ENCODE measurements around the gene CD2AP.
"Not testable (repeated sequence)": the region's sequence is repeated elsewhere in the genome, so short reads cannot be mapped to it uniquely, and the experiment has no call there.

The CD2AP gene

GRCh38 chr6:47478233-47479139, 897 bp downstream of the CD2AP start:
- Mint-ChIP-seq H3K9me3 (no peaks in the 10 kb centered on the region), H3K4me3 (peak overlapping the region; percentile 98 to 99), H3K27ac (peak overlapping the region; percentile 97), H3K4me1 (peaks cover 15 to 44% of the 10 kb centered on the region in 2 donors), H3K27me3 (no peaks in the 10 kb centered on the region), H3K36me3 (peaks cover 1 to 4% of the 10 kb centered on the region in 2 donors)
- no peak for DNase-seq
- ATAC-seq (replicated peaks), result peak; percentile 54

DNA sequence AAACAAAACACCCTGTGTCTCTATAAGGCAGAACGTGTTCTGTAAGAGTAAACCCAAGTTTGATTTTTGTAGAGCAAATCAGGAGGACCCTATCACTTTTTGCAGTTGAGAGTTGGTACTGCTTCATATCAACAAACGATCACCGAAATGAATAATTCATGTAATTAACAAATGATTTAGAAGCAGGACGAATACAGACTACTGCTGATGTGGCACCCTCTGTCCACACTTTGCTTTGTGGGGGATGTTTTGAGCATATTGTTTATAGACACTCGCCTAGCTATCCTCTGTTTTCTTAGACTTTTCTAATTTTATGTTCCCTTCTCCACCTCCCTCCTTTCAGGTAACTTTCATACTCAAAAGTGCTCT, 1.5 kb downstream of the CD2AP start:
- DNase-seq, result no peak
- H3K4me3 Mint-ChIP-seq, result peak overlapping the region; percentile 98 to 99
- H3K9me3 Mint-ChIP-seq, result no peaks in the 10 kb centered on the region
- H3K27ac Mint-ChIP-seq, result no peak overlapping the region
- ATAC-seq (replicated peaks), result no peak
- H3K4me1 Mint-ChIP-seq, result peaks cover 20 to 50% of the 10 kb centered on the region in 2 donors
- H3K27me3 Mint-ChIP-seq, result no peaks in the 10 kb centered on the region
- H3K36me3 Mint-ChIP-seq, result peaks cover 1 to 4% of the 10 kb centered on the region in 2 donors

GRCh38 chr6:47479874-47480273, 2.3 kb downstream of the CD2AP start:
- peaks cover 22 to 55% of the 10 kb centered on the region in 2 donors for H3K4me1 Mint-ChIP-seq
- H3K27ac Mint-ChIP-seq, result no peak overlapping the region
- peaks cover 1 to 4% of the 10 kb centered on the region in 2 donors for H3K36me3 Mint-ChIP-seq
- no peaks in the 10 kb centered on the region for H3K27me3 Mint-ChIP-seq
- peak overlapping the region in 1 of 2 donors; percentile 61 for H3K4me3 Mint-ChIP-seq
- no peaks in the 10 kb centered on the region for H3K9me3 Mint-ChIP-seq
- no peak for ATAC-seq (replicated peaks)
- DNase-seq, result no peak

DNA sequence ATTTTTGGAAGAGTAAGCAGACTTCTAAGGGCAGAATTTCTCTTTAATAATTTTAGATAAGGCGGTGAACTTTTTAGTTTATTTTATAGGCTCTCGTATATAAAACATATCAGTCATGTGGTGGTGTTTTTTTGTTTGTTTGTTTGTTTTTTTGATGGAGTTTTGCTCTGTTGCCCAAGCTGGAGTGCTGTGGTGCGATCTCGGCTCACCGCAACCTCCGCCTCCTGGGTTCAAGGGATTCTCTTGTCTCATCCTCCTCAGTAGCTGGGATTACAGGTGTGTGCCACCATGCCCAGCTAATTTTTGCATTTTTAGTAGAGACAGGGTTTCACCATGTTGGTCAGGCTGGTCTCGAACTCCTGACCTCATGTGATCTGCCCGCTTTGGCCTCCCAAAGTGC, 3.6 kb downstream of the CD2AP start:
- not testable (repeated sequence) for H3K27ac Mint-ChIP-seq; H3K4me3 Mint-ChIP-seq; H3K9me3 Mint-ChIP-seq; ATAC-seq (replicated peaks); H3K27me3 Mint-ChIP-seq; DNase-seq; H3K36me3 Mint-ChIP-seq
- H3K4me1 Mint-ChIP-seq, result peaks cover 23 to 58% of the 10 kb centered on the region in 2 donors

- Mint-ChIP-seq H3K9me3 (no peaks in the 10 kb centered on the region), H3K27ac (no peak overlapping the region), H3K27me3 (no peaks in the 10 kb centered on the region), H3K4me1 (peaks cover 24 to 58% of the 10 kb centered on the region in 2 donors), H3K36me3 (peaks cover 1 to 4% of the 10 kb centered on the region in 2 donors), H3K4me3 (no peak overlapping the region)
- DNase-seq (no peak), ATAC-seq (replicated peaks) (no peak)
Measured at GRCh38 chr6:47481806-47482205, 4.2 kb downstream of the CD2AP start.

GRCh38 chr6:47483516-47483852, 5.9 kb downstream of the CD2AP start:
- Mint-ChIP-seq H3K4me3 (no peak overlapping the region), H3K27ac (no peak overlapping the region), H3K27me3 (no peaks in the 10 kb centered on the region), H3K9me3 (no peaks in the 10 kb centered on the region), H3K36me3 (peaks cover 0 to under 1% of the 10 kb centered on the region in 2 donors), H3K4me1 (peaks cover 26 to 59% of the 10 kb centered on the region in 2 donors)
- ATAC-seq (replicated peaks), result no peak
- DNase-seq, result no peak

DNA sequence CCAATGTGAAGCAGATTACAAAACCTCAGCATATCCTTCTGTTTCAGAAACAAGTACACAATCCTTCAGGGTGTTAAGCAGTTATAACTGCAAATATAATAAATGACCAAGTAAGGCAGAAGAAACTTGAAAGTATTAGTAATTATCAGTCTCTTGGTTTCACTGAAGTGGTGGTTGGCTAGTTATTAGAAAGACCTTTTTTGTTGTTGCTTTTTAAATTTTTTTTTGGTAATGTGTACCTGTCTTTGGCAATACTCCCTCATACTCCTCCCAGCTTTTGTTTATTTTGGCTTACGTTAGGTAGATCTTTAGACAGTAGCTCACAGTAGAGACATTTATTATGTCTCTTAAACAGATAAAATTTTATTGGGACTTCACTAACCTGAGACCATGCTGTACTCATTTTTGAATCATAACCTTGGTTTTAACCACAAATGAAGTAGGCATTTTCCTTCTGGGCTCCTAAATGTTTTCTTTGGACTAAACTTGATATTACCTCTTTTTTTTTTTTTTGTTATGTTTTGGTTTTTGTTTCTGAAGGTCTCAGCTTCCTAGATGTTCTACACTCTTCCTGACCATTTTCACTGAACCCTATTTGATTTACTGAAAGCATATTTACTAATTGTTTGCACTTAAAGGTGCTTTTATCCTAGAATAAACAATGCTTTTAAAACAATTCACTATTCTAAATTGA, 6.4 kb downstream of the CD2AP start:
- Mint-ChIP-seq H3K9me3 (no peaks in the 10 kb centered on the region), H3K27ac (no peak overlapping the region), H3K36me3 (no peaks in the 10 kb centered on the region), H3K4me1 (peaks cover 26 to 59% of the 10 kb centered on the region in 2 donors), H3K27me3 (no peaks in the 10 kb centered on the region), H3K4me3 (no peak overlapping the region)
- no peak for DNase-seq
- no peak for ATAC-seq (replicated peaks)

DNA sequence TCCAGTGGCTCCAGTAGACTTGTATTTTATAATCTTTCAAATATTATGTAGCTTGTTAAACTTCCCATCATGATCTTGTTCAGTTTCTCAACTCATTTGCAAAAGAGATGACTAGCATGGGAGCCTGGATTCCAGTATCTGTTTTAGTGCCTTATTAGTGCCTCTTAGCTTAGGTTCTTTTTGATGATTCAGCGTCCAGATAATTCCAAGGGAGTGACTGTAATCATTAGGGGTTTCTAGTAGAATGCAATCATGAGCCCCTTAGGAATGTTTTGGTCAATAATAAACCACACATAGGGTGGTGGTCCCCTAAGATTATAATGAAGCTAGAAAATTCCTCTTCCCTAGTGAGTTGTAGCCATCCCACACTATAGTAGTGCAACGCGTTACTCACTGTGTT, 7.0 kb downstream of the CD2AP start:
- H3K27me3 Mint-ChIP-seq, result no peaks in the 10 kb centered on the region
- H3K36me3 Mint-ChIP-seq, result no peaks in the 10 kb centered on the region
- no peaks in the 10 kb centered on the region for H3K9me3 Mint-ChIP-seq
- no peak overlapping the region for H3K27ac Mint-ChIP-seq
- no peak overlapping the region for H3K4me3 Mint-ChIP-seq
- ATAC-seq (replicated peaks) (no peak), DNase-seq (no peak)
- peaks cover 24 to 58% of the 10 kb centered on the region in 2 donors for H3K4me1 Mint-ChIP-seq

DNA sequence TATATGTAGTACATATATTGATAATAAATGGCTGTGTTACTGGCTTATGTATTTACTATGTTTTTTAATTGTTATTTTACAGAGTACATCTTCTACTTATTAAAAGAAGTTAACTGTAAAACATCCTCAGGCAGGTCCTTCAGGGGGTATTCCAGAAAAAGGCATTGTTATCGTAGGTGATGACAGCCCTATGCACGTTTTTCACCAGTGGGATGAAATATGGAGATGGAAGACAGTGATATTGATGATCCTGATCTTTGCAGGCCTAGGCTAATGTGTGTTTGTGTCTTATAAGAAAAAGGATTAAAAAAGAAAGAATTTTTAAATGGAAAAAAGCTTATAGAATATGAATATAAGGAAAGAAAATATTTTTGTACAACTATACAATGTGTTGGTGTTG, 7.5 kb downstream of the CD2AP start:
- H3K36me3 Mint-ChIP-seq, result no peaks in the 10 kb centered on the region
- H3K27ac Mint-ChIP-seq, result no peak overlapping the region
- H3K9me3 Mint-ChIP-seq, result no peaks in the 10 kb centered on the region
- H3K4me1 Mint-ChIP-seq, result peaks cover 21 to 53% of the 10 kb centered on the region in 2 donors
- H3K4me3 Mint-ChIP-seq, result no peak overlapping the region
- no peaks in the 10 kb centered on the region for H3K27me3 Mint-ChIP-seq
- ATAC-seq (replicated peaks) (no peak), DNase-seq (no peak)

DNA sequence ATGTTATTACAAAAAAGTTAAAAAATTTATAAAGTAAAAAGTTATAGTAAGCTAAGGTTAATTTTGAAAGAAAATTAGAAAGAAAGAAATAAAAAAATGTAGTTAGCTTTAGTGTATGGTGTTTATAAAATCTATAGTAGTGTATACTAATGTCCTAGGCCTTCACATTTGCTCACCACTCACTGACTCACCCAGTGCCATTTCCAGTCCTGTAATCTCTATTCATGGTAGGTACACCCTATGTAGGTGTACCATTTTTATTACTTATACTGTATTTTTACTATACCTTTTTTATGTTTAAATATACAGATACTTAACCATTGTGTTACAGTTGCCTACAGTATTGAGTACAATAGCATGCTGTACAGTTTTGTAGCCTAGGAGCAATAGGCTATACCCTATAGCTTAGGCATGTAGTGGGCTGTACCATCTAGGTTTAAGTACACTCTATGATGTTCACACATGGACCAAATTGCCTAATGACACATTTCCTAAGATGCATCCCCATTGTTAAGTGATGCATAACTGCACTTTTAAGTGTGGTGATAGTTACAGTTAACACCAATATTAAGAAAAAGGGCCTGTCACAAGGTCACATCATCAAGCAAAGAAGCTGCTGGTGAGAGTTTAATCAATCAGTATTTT, 8.0 kb downstream of the CD2AP start:
- Mint-ChIP-seq H3K4me3 (no peak overlapping the region), H3K27ac (no peak overlapping the region), H3K4me1 (peaks cover 21 to 50% of the 10 kb centered on the region in 2 donors), H3K36me3 (no peaks in the 10 kb centered on the region), H3K9me3 (no peaks in the 10 kb centered on the region), H3K27me3 (no peaks in the 10 kb centered on the region)
- ATAC-seq (replicated peaks) (no peak), DNase-seq (no peak)

DNA sequence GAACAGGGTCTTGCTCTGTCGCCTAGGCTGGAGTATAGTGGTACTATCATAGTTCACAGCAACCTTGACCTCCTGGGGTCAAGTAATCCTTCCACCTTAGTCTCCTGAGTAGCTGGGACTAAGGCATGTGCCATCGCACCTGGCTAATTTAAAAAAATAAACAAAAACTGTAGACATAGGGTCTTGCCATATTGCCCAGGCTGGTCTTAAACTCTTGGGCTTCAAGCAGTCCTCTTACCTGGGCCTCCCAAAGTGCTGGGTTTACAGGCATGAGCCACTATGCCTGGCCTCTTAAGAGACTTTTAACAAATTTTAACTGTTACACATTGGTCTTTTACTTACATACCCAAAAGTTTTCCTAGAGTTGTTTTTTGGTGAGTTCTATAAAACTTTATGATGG, 12.4 kb downstream of the CD2AP start:
- DNase-seq (no peak), ATAC-seq (replicated peaks) (no peak)
- Mint-ChIP-seq H3K27me3 (no peaks in the 10 kb centered on the region), H3K4me1 (peaks cover 22 to 43% of the 10 kb centered on the region in 2 donors), H3K36me3 (peaks cover 2 to 7% of the 10 kb centered on the region in 2 donors), H3K4me3 (no peak overlapping the region), H3K9me3 (peaks cover 0 to 2% of the 10 kb centered on the region in 2 donors), H3K27ac (no peak overlapping the region)

- Mint-ChIP-seq H3K4me3 (no peak overlapping the region), H3K27me3 (no peaks in the 10 kb centered on the region), H3K9me3 (peaks cover 0 to 2% of the 10 kb centered on the region in 2 donors), H3K27ac (no peak overlapping the region), H3K36me3 (peaks cover 7% of the 10 kb centered on the region in 2 donors), H3K4me1 (peaks cover 24 to 50% of the 10 kb centered on the region in 2 donors)
- DNase-seq, result no peak
- no peak for ATAC-seq (replicated peaks)
Measured at GRCh38 chr6:47490676-47491075, 13.1 kb downstream of the CD2AP start.

DNA sequence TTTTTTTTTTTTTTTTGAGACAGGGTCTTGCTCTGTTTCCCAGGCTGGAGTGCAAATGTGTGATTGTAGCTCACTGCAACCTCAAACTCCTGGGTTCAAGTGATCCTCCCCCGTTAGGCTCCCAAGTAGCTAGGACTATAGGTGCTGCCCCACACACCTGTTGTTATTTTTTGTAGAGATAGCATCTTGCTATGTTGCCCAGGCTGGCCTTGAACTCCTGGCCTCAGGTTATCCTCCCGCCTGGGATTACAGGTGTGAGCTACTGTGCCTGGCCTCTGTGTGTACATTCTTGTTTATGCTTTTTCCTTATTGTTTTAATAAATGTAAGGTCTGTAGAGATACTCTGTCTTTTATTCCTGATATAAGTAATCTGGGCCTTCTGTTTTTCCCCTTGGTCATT, 14.8 kb downstream of the CD2AP start:
- H3K4me3 Mint-ChIP-seq, result no peak overlapping the region
- no peak overlapping the region for H3K27ac Mint-ChIP-seq
- H3K27me3 Mint-ChIP-seq, result no peaks in the 10 kb centered on the region
- no peak for DNase-seq
- ATAC-seq (replicated peaks), result no peak
- H3K36me3 Mint-ChIP-seq, result peaks cover 10 to 11% of the 10 kb centered on the region in 2 donors
- peaks cover 0 to 4% of the 10 kb centered on the region in 2 donors for H3K9me3 Mint-ChIP-seq
- H3K4me1 Mint-ChIP-seq, result peaks cover 25 to 50% of the 10 kb centered on the region in 2 donors

GRCh38 chr6:47495207-47495606, 17.6 kb downstream of the CD2AP start:
- ATAC-seq (replicated peaks), result no peak
- Mint-ChIP-seq H3K4me3 (no peak overlapping the region), H3K36me3 (peaks cover 13 to 15% of the 10 kb centered on the region in 2 donors), H3K27ac (no peak overlapping the region), H3K27me3 (no peaks in the 10 kb centered on the region), H3K9me3 (peaks cover 0 to 5% of the 10 kb centered on the region in 2 donors), H3K4me1 (peaks cover 33 to 78% of the 10 kb centered on the region in 2 donors)
- no peak for DNase-seq

Measured in stimulated activated naive B cell treated with anti-CD40 and anti-IgM and Interleukin-4, amounts not matched to agents 10 μg/mL and 1 μg/mL and 100 μg/mL, for 72 hours (primary cell).